ENCODE measurements around the gene GDI1. TPM values are rescaled to one million over a fixed set of nuclear protein-coding genes. Genes with fewer than 3 reads are reported as not detected.

The GDI1 gene
- total and polyA plus RNA-seq, 9 of the 15 experiments (the other 6 are each of a cell fraction or from before 2014, with no cell fraction given), result 0.97 to 82.6 (median 37.5) TPM

- peak; percentile 39 for TF ChIP-seq CHD7 (IDR thresholded peaks at IDR 0.05; ENCODE audit: low read depth, low read length)
- no peak for TF ChIP-seq ZNF311 (CRISPR knock-in tag; IDR thresholded peaks at IDR 0.05)
- TF ChIP-seq CBX3 (IDR thresholded peaks at IDR 0.05; ENCODE audit: borderline replicate concordance in 1 of 2, low read length in 2 of 2), result no peak
- TF ChIP-seq MTA2 (IDR thresholded peaks at IDR 0.05; ENCODE audit: low read depth), result no peak
- TF ChIP-seq MEF2A (IDR thresholded peaks at IDR 0.05; ENCODE audit: control insufficient read depth, low read depth, low read length), result no peak
- TF ChIP-seq ELF4 (CRISPR knock-in tag; IDR thresholded peaks at IDR 0.05), result peak; percentile 62; the same call in 1 of the 2 replicates
- no peak for TF ChIP-seq ZNF124 (CRISPR knock-in tag; IDR thresholded peaks at IDR 0.05)
- no peak for TF ChIP-seq SRSF9 (IDR thresholded peaks at IDR 0.05; ENCODE audit: borderline replicate concordance, low read depth, low read length)
- TF ChIP-seq, protein P1, sequence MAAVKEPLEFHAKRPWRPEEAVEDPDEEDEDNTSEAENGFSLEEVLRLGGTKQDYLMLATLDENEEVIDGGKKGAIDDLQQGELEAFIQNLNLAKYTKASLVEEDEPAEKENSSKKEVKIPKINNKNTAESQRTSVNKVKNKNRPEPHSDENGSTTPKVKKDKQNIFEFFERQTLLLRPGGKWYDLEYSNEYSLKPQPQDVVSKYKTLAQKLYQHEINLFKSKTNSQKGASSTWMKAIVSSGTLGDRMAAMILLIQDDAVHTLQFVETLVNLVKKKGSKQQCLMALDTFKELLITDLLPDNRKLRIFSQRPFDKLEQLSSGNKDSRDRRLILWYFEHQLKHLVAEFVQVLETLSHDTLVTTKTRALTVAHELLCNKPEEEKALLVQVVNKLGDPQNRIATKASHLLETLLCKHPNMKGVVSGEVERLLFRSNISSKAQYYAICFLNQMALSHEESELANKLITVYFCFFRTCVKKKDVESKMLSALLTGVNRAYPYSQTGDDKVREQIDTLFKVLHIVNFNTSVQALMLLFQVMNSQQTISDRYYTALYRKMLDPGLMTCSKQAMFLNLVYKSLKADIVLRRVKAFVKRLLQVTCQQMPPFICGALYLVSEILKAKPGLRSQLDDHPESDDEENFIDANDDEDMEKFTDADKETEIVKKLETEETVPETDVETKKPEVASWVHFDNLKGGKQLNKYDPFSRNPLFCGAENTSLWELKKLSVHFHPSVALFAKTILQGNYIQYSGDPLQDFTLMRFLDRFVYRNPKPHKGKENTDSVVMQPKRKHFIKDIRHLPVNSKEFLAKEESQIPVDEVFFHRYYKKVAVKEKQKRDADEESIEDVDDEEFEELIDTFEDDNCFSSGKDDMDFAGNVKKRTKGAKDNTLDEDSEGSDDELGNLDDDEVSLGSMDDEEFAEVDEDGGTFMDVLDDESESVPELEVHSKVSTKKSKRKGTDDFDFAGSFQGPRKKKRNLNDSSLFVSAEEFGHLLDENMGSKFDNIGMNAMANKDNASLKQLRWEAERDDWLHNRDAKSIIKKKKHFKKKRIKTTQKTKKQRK (IDR thresholded peaks at IDR 0.05; ENCODE audit: borderline replicate concordance, low read depth, low read length), result no peak
- no peak for TF ChIP-seq CREM (IDR thresholded peaks at IDR 0.05; ENCODE audit: low read depth)
- no peak for TF ChIP-seq HIVEP1 (CRISPR knock-in tag; IDR thresholded peaks at IDR 0.05)
- TF ChIP-seq BMI1 (IDR thresholded peaks at IDR 0.05; ENCODE audit: low read length), result no peak
- no peak for TF ChIP-seq RBM15 (IDR thresholded peaks at IDR 0.05; ENCODE audit: insufficient read depth, low read length)
- no peak for TF ChIP-seq PHB (CRISPR knock-in tag; IDR thresholded peaks at IDR 0.05)
These were observed 35.7 kb upstream of the GDI1 start (continued) for GRCh38 chrX:154401045-154401799.
